ENCODE measurements around the gene WIPF3. TPM values are rescaled to one million over a fixed set of nuclear protein-coding genes. Genes with fewer than 3 reads are reported as not detected.

Gene WIPF3
- total RNA-seq, 2 donors from 2014 or later, result 5.2 to 7.2 TPM

DNA sequence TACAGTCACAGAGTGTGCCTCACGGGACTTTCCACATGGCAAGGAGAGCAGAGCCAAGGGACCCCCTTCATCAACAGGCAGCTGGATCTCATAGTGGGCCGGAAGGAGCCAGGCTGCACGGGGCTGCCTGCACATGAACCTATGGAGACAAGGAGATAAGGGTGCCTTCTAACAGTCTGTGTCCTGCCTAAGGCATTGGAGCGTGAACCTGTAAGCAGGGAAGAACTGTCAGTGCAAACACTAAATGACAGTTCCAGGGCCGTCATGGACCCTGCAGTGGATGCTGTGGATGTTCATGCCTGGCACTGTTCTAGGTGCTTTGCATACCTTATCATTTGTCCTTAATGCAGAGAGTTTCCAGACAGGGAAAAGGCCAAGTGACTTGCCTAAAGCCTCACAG lies 85.9 kb downstream of the WIPF3 start:
- 91 to 98% methylated on average over 4 to 5 of the region's 5 CpGs for WGBS, 2 experiments (ENCODE audit: insufficient coverage in 1 of 2, insufficient read length in 1 of 2)
- peaks cover 7% of the 10 kb centered on the region for H3K9me3 Mint-ChIP-seq
- no peak for DNase-seq
- Histone ChIP-seq H3K36me3 (ENCODE audit: control insufficient read depth, insufficient read depth, low read length) (no peaks in the 10 kb centered on the region), H3K27ac (ENCODE audit: low read depth, low read length) (no peak overlapping the region), H3K4me3 (ENCODE audit: low read length) (no peak overlapping the region), H3K27me3 (ENCODE audit: control insufficient read depth, insufficient read depth, low read length, poor library complexity, severe bottlenecking) (no peaks in the 10 kb centered on the region), H3K9me3 (ENCODE audit: control insufficient read depth, low read length) (peaks cover 8% of the 10 kb centered on the region), H3K9ac (ENCODE audit: extremely low read depth, low read length, poor library complexity, severe bottlenecking) (no peak overlapping the region), H3K4me1 (ENCODE audit: control insufficient read depth, insufficient read depth, low read length) (no peaks in the 10 kb centered on the region)
- H3K27ac Mint-ChIP-seq, result no peak overlapping the region
- peaks cover 16% of the 10 kb centered on the region for H3K36me3 Mint-ChIP-seq (ENCODE audit: low read depth)
- H3K4me1 Mint-ChIP-seq, result no peaks in the 10 kb centered on the region
- H3K27me3 Mint-ChIP-seq (ENCODE audit: insufficient read depth), result no peaks in the 10 kb centered on the region
- TF ChIP-seq, protein P1, sequence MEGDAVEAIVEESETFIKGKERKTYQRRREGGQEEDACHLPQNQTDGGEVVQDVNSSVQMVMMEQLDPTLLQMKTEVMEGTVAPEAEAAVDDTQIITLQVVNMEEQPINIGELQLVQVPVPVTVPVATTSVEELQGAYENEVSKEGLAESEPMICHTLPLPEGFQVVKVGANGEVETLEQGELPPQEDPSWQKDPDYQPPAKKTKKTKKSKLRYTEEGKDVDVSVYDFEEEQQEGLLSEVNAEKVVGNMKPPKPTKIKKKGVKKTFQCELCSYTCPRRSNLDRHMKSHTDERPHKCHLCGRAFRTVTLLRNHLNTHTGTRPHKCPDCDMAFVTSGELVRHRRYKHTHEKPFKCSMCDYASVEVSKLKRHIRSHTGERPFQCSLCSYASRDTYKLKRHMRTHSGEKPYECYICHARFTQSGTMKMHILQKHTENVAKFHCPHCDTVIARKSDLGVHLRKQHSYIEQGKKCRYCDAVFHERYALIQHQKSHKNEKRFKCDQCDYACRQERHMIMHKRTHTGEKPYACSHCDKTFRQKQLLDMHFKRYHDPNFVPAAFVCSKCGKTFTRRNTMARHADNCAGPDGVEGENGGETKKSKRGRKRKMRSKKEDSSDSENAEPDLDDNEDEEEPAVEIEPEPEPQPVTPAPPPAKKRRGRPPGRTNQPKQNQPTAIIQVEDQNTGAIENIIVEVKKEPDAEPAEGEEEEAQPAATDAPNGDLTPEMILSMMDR (conservative IDR thresholded peaks at IDR 0.05), result no peak
- no peak overlapping the region for H3K4me3 Mint-ChIP-seq

DNA sequence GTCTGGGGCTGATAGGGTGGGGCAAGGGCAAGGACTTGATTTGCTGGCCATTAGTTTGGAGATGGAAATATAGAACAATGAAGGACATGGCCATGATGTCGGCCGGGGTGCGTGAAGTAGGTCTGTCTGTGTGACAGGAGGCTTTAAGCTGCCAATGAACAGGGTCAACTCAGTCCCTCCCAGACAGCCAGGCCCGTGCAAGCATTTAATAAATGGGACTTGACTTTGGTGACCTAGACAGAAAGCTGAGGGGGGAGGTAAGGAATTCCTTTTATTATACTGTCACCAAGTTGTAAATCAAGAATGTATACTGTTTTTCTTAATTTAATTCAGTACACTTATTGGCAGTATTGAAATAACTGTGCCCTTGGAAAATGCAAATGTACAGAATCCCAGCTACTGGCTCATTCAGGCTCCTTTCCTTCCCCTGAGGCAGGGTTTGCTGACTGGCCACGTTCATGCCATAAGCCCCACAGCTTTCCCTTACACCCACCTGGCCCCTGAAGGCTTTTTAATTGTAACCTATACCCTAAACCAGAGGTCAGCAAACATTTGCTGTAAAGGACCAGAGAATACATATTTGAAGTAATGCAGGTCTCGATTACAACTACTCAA lies 87.2 kb downstream of the WIPF3 start:
- Mint-ChIP-seq H3K4me3 (no peak overlapping the region), H3K27ac (no peak overlapping the region), H3K27me3 (ENCODE audit: insufficient read depth) (no peaks in the 10 kb centered on the region), H3K4me1 (no peaks in the 10 kb centered on the region), H3K9me3 (peaks cover 12% of the 10 kb centered on the region), H3K36me3 (ENCODE audit: low read depth) (peaks cover 25% of the 10 kb centered on the region)
- no peak overlapping the region for H3K9ac ChIP-seq (ENCODE audit: extremely low read depth, low read length, poor library complexity, severe bottlenecking)
- DNase-seq, result no peak
- peaks cover 9% of the 10 kb centered on the region for H3K9me3 ChIP-seq (ENCODE audit: control insufficient read depth, low read length)
- H3K4me1 ChIP-seq (ENCODE audit: control insufficient read depth, insufficient read depth, low read length), result no peaks in the 10 kb centered on the region
- TF ChIP-seq, protein P1 (conservative IDR thresholded peaks at IDR 0.05), result no peak
- no peaks in the 10 kb centered on the region for H3K36me3 ChIP-seq (ENCODE audit: control insufficient read depth, insufficient read depth, low read length)
- no peak overlapping the region for H3K27ac ChIP-seq (ENCODE audit: low read depth, low read length)
- H3K27me3 ChIP-seq (ENCODE audit: control insufficient read depth, insufficient read depth, low read length, poor library complexity, severe bottlenecking), result no peaks in the 10 kb centered on the region
- H3K4me3 ChIP-seq (ENCODE audit: low read length), result no peak overlapping the region
- WGBS, 2 experiments (ENCODE audit: insufficient coverage in 1 of 2, insufficient read length in 1 of 2), result 82 to 86% methylated on average over 5 to 6 of the region's 6 CpGs

DNA sequence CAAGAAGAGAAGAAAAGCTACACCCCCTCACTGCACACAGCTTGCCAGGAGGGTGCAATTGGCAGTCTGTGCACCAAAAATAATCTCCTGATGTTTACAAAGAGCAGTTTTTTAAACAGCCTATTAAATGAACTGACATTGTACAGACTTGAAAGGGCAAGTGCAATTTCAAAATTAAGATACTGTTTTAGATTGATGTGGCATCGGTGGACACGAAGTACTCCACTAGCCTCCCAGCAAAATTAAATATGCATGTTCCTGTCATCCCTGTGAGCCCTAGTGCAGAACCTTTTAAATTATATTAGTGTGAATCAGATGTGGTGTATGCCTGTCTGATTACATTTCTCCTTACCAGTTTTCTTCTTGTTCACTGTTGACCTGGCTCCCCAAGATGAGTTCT lies 87.9 kb downstream of the WIPF3 start:
- no peaks in the 10 kb centered on the region for H3K27me3 Mint-ChIP-seq (ENCODE audit: insufficient read depth)
- H3K36me3 Mint-ChIP-seq (ENCODE audit: low read depth), result peaks cover 29% of the 10 kb centered on the region
- TF ChIP-seq, protein P1 (conservative IDR thresholded peaks at IDR 0.05), result no peak
- Histone ChIP-seq H3K4me1 (ENCODE audit: control insufficient read depth, insufficient read depth, low read length) (no peaks in the 10 kb centered on the region), H3K9me3 (ENCODE audit: control insufficient read depth, low read length) (peaks cover 9% of the 10 kb centered on the region), H3K27me3 (ENCODE audit: control insufficient read depth, insufficient read depth, low read length, poor library complexity, severe bottlenecking) (no peaks in the 10 kb centered on the region), H3K4me3 (ENCODE audit: low read length) (no peak overlapping the region), H3K36me3 (ENCODE audit: control insufficient read depth, insufficient read depth, low read length) (no peaks in the 10 kb centered on the region), H3K27ac (ENCODE audit: low read depth, low read length) (no peak overlapping the region), H3K9ac (ENCODE audit: extremely low read depth, low read length, poor library complexity, severe bottlenecking) (no peak overlapping the region)
- H3K9me3 Mint-ChIP-seq, result peaks cover 12% of the 10 kb centered on the region
- no peak overlapping the region for H3K27ac Mint-ChIP-seq
- no peak for DNase-seq
- WGBS, 2 experiments (ENCODE audit: insufficient coverage in 1 of 2, insufficient read length in 1 of 2), result 97 to 100% methylated on average over 1 to 2 of the region's 2 CpGs
- H3K4me1 Mint-ChIP-seq, result no peaks in the 10 kb centered on the region
- no peak overlapping the region for H3K4me3 Mint-ChIP-seq

All from endodermal cell (in vitro differentiated cells).